SK-N-SH (cell line): ENCODE data around the gene RAI14.

ENCODE experiments used
- CHD2 ChIP-seq: fragments of 150-350 bp; IDR thresholded peaks from 2 replicates; pipeline ENCODE4 v1.6.1; 2018; ENCODE audit warnings: low read length; ENCODE audit not compliant: partially characterized antibody
- EP300 ChIP-seq, 2 experiments: IDR thresholded peaks; 2 replicates each; pipeline versions ENCODE4 v1.4.0 to v1.6.1; 2012; ENCODE audit warnings: borderline replicate concordance in 1 of 2, low read depth in 1 of 2, low read length in 1 of 2
- EZH2phosphoT487 ChIP-seq: fragments of 200-600 bp; sonication (generic); IDR thresholded peaks from 2 replicates; pipeline ENCODE4 v1.6.1; 2017; ENCODE audit warnings: low read depth, mixed run types, mild to moderate bottlenecking, antibody characterized with exemption, moderate library complexity, borderline replicate concordance
- GABPA ChIP-seq: IDR thresholded peaks from 2 replicates; pipeline ENCODE4 v1.4.0; 2012; ENCODE audit warnings: low read depth, mild to moderate bottlenecking
- GATA2 ChIP-seq: sonication (generic); formaldehyde crosslinking; IDR thresholded peaks from 2 replicates; pipeline ENCODE4 v1.5.0; 2020; ENCODE audit warnings: mild to moderate bottlenecking, missing genetic modification reagents
- JUND ChIP-seq: IDR thresholded peaks from 2 replicates; pipeline ENCODE4 v1.4.0; 2012
- NFIC ChIP-seq: IDR thresholded peaks from 2 replicates; pipeline ENCODE4 v1.4.0; 2012; ENCODE audit warnings: borderline replicate concordance
- POLR2AphosphoS5 ChIP-seq: IDR thresholded peaks from 2 replicates; pipeline ENCODE4 v1.6.1; 2012; ENCODE audit warnings: low read depth, low read length
- SMC3 ChIP-seq: IDR thresholded peaks from 2 replicates; pipeline ENCODE4 v1.6.1; 2012; ENCODE audit warnings: low read depth, low read length, improper control_type of control experiment
- TF ChIP-seq, protein P1 (sequence below): fragments of 200-600 bp; sonication (generic); IDR thresholded peaks from 2 replicates; pipeline ENCODE4 v1.6.1; 2017; ENCODE audit warnings: antibody characterized with exemption, mild to moderate bottlenecking, moderate library complexity
- TF ChIP-seq, protein P2 (sequence below): IDR thresholded peaks from 2 replicates; pipeline ENCODE4 v1.4.0; 2012; ENCODE audit warnings: low read depth
- TF ChIP-seq, protein P3 (sequence below): IDR thresholded peaks from 2 replicates; pipeline ENCODE4; 2012
- TF ChIP-seq, protein P4 (sequence below): fragments of 150-350 bp; IDR thresholded peaks from 2 replicates; pipeline ENCODE4 v1.6.1; 2017; ENCODE audit warnings: antibody characterized with exemption, low read length, low read depth, borderline replicate concordance

DNA sequence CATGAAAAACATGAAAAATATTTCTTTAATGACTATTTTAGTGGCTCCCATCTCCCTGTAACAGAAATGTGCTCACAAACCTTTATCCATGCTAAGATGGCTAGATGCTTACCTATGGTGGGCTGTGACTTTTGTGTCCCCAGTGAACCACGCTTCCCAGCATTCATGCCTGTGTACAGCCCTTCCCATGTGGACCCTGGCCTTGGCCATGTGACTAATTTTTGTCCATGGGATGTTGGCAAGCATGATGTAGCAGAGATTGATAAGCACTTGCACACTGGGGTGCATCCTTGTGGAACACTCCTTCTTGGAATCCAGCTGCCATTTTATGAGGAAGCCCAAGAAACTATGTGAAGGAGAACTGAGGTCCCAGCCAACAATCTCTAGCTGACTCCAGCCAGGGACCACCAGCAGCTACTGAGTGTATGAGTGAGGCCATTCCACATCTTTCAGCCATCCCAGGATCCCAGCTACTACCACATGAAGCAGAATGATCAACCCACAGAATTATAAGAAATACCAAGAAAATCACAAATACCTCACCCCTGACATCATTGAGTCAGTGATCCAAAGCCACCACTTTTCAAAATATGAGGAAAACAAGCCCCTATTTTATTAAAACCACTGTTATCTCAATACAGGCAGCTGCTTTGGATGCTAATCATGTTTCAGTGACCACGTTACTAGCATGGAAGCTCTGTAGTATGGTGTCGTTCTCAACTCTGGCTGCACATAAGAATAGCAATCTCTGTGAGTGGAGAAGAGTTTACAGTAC lies 16.1 kb upstream of the RAI14 start:
- TF ChIP-seq SMC3 (no peak), POLR2AphosphoS5 (no peak), EZH2phosphoT487 (no peak), JUND (no peak), NFIC (no peak), GABPA (no peak), GATA2 (CRISPR knock-in tag) (no peak), CHD2 (no peak), EP300 (IDR thresholded peaks at IDR 0.05; ENCODE audit: borderline replicate concordance in 1 of 2, low read depth in 1 of 2, low read length in 1 of 2) (no peak)
- TF ChIP-seq, protein P1, sequence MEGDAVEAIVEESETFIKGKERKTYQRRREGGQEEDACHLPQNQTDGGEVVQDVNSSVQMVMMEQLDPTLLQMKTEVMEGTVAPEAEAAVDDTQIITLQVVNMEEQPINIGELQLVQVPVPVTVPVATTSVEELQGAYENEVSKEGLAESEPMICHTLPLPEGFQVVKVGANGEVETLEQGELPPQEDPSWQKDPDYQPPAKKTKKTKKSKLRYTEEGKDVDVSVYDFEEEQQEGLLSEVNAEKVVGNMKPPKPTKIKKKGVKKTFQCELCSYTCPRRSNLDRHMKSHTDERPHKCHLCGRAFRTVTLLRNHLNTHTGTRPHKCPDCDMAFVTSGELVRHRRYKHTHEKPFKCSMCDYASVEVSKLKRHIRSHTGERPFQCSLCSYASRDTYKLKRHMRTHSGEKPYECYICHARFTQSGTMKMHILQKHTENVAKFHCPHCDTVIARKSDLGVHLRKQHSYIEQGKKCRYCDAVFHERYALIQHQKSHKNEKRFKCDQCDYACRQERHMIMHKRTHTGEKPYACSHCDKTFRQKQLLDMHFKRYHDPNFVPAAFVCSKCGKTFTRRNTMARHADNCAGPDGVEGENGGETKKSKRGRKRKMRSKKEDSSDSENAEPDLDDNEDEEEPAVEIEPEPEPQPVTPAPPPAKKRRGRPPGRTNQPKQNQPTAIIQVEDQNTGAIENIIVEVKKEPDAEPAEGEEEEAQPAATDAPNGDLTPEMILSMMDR, result no peak
- TF ChIP-seq, protein P2, sequence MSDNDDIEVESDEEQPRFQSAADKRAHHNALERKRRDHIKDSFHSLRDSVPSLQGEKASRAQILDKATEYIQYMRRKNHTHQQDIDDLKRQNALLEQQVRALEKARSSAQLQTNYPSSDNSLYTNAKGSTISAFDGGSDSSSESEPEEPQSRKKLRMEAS, result no peak
- TF ChIP-seq, protein P3, sequence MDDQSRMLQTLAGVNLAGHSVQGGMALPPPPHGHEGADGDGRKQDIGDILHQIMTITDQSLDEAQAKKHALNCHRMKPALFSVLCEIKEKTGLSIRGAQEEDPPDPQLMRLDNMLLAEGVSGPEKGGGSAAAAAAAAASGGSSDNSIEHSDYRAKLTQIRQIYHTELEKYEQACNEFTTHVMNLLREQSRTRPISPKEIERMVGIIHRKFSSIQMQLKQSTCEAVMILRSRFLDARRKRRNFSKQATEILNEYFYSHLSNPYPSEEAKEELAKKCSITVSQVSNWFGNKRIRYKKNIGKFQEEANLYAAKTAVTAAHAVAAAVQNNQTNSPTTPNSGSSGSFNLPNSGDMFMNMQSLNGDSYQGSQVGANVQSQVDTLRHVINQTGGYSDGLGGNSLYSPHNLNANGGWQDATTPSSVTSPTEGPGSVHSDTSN, result no peak
- TF ChIP-seq, protein P4, sequence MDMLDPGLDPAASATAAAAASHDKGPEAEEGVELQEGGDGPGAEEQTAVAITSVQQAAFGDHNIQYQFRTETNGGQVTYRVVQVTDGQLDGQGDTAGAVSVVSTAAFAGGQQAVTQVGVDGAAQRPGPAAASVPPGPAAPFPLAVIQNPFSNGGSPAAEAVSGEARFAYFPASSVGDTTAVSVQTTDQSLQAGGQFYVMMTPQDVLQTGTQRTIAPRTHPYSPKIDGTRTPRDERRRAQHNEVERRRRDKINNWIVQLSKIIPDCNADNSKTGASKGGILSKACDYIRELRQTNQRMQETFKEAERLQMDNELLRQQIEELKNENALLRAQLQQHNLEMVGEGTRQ, result no peak
